GM12878 (cell line): Measurements from ENCODE around the gene EYS. TPM values are rescaled to one million over a fixed set of nuclear protein-coding genes. Genes with fewer than 3 reads are reported as not detected.

Experiments used
- ATAC-seq: fragments of 200-7000 bp; cut with Tn5 transposase; 3 replicates; pipeline ENCODE4 v1.9.1; 2020; ENCODE audit warnings: mild to moderate bottlenecking, moderate library complexity
- BruUV-seq: library from RNA; stranded (reverse); fragments of 400-500 nt; replicated peaks from 2 replicates; lab custom pipeline; 2021; lab: Mats Ljungman, UMichigan
- CTCF ChIA-PET: fragments of 300-600 bp; sonication (Branson Sonifier 250); formaldehyde crosslinking; extraction: SDS; loops from one replicate; lab custom pipeline; 2021; ENCODE audit warnings: inconsistent platforms; lab: Yijun Ruan, JAX
- POLR2A ChIA-PET: fragments of 350-600 bp; formaldehyde crosslinking; extraction: SDS; loops from one replicate; lab custom pipeline; 2021; ENCODE audit warnings: inconsistent platforms; lab: Charles Lee
- RAD21 ChIA-PET: fragments of 300-600 bp; sonication (Branson Sonifier 250); formaldehyde crosslinking; loops from one replicate; lab custom pipeline; 2023; ENCODE audit warnings: antibody characterized with exemption; ENCODE audit not compliant: unreplicated experiment; lab: Charles Lee
- SMC1A ChIA-PET: fragments of 300-600 bp; sonication (Branson Sonifier 250); formaldehyde crosslinking; loops from one replicate; lab custom pipeline; 2023; ENCODE audit not compliant: unreplicated experiment, uncharacterized antibody; lab: Charles Lee
- DNase-seq: peaks from one replicate; pipeline ENCODE4 v3.0.0-alpha.2; 2011; ENCODE audit warnings: low read depth, low spot score
- FAIRE-seq: peaks from 3 replicates; lab custom pipeline; 2011; peaks lifted over from hg19 to GRCh38; lab: Jason Lieb, UNC
- H2AFZ ChIP-seq: 2 replicates; pipeline ENCODE4 v1.6.0; 2011; ENCODE audit warnings: low read depth, low read length, control low read depth; ENCODE audit not compliant: control insufficient read depth
- H3K27ac ChIP-seq: 2 replicates; pipeline ENCODE4 v1.5.1; 2011; ENCODE audit warnings: control low read depth; ENCODE audit not compliant: control insufficient read depth, insufficient read depth
- H3K27me3 ChIP-seq, 2 experiments: replicated peaks in 1 of 2; 2 replicates each; pipeline versions ENCODE4 v1.6.0 to v1.6.1; 2011; ENCODE audit warnings: low read length in 1 of 2; ENCODE audit not compliant: control insufficient read depth in 2 of 2, insufficient read depth in 2 of 2
- H3K36me3 ChIP-seq, 2 experiments: 2 replicates each; pipeline ENCODE4 v1.5.1; 2011; ENCODE audit warnings: low read length in 1 of 2; ENCODE audit not compliant: control insufficient read depth in 2 of 2, insufficient read depth in 2 of 2
- H3K4me1 ChIP-seq: 2 replicates; pipeline ENCODE4 v1.6.1; 2011; ENCODE audit warnings: mild to moderate bottlenecking, low read length, moderate library complexity, mixed read lengths; ENCODE audit not compliant: control insufficient read depth, insufficient read depth
- H3K4me2 ChIP-seq: 2 replicates; pipeline ENCODE4 v1.6.0; 2011; ENCODE audit warnings: control low read depth; ENCODE audit not compliant: control insufficient read depth, insufficient read depth
- H3K4me3 ChIP-seq: fragments of 200-600 bp; sonication (generic); 2 replicates; pipeline ENCODE4 v1.5.1; 2016
- H3K79me2 ChIP-seq: 2 replicates; pipeline ENCODE4 v1.6.0; 2011; ENCODE audit warnings: low read length; ENCODE audit not compliant: control insufficient read depth, insufficient read depth
- H3K9ac ChIP-seq: 2 replicates; pipeline ENCODE4 v1.8.0; 2011; ENCODE audit warnings: low read length, control low read depth, mixed read lengths; ENCODE audit not compliant: control insufficient read depth, insufficient read depth
- H3K9me3 ChIP-seq: replicated peaks from 3 replicates; pipeline ENCODE4 v1.5.1; 2011; ENCODE audit warnings: mild to moderate bottlenecking, low read length; ENCODE audit not compliant: control insufficient read depth, insufficient read depth
- H4K20me1 ChIP-seq: 2 replicates; pipeline ENCODE4 v1.6.0; 2011; ENCODE audit not compliant: control insufficient read depth, insufficient read depth
- CHD2 ChIP-seq: IDR thresholded peaks from 2 replicates; pipeline ENCODE4 v1.6.1; 2011; ENCODE audit warnings: low read depth, low read length, improper control_type of control experiment, borderline replicate concordance
- FOXK2 ChIP-seq: fragments of 450-650 bp; IDR thresholded peaks from 2 replicates; pipeline ENCODE4 v1.6.1; 2017; ENCODE audit warnings: mild to moderate bottlenecking, moderate library complexity
- IRF4 ChIP-seq: IDR thresholded peaks from 2 replicates; pipeline ENCODE4 v1.6.1; 2011; ENCODE audit warnings: low read depth, low read length
- KDM1A ChIP-seq: fragments of 200-600 bp; sonication (generic); IDR thresholded peaks from 2 replicates; pipeline ENCODE4 v1.6.1; 2016; ENCODE audit warnings: borderline replicate concordance
- MEF2B ChIP-seq: fragments of 450-650 bp; IDR thresholded peaks from 2 replicates; pipeline ENCODE4 v1.6.1; 2018; ENCODE audit warnings: mild to moderate bottlenecking, moderate library complexity; ENCODE audit not compliant: partially characterized antibody, poor library complexity, severe bottlenecking
- NR2F1 ChIP-seq: fragments of 450-650 bp; conservative IDR thresholded peaks from 2 replicates; pipeline ENCODE4 v1.6.1; 2017; ENCODE audit warnings: mild to moderate bottlenecking
- PAX5 ChIP-seq: IDR thresholded peaks from 2 replicates; pipeline ENCODE4 v1.6.1; 2011; ENCODE audit warnings: low read depth, low read length, borderline replicate concordance
- RUNX3 ChIP-seq: IDR thresholded peaks from 2 replicates; pipeline ENCODE4 v1.6.1; 2012; ENCODE audit warnings: low read length, inconsistent platforms
- SMAD1 ChIP-seq: fragments of 450-650 bp; IDR thresholded peaks from 2 replicates; pipeline ENCODE4 v1.6.1; 2018; ENCODE audit warnings: mild to moderate bottlenecking, low read depth; ENCODE audit not compliant: partially characterized antibody
- TCF3 ChIP-seq: IDR thresholded peaks from 2 replicates; pipeline ENCODE4 v1.6.1; 2012; ENCODE audit warnings: low read depth, mild to moderate bottlenecking, low read length, borderline replicate concordance; ENCODE audit not compliant: insufficient read depth
- YBX1 ChIP-seq: fragments of 450-650 bp; IDR thresholded peaks from 2 replicates; pipeline ENCODE4 v1.6.1; 2016; ENCODE audit warnings: antibody characterized with exemption
- YY1 ChIP-seq: IDR thresholded peaks from 2 replicates; pipeline ENCODE4 v1.6.1; 2011; ENCODE audit warnings: low read depth, mild to moderate bottlenecking, low read length
- WGBS: methylation state at CpG from one replicate; pipeline ENCODE4 v1.1.6; 2016; ENCODE audit warnings: low lambda C conversion rate; ENCODE audit not compliant: insufficient replicate concordance, insufficient coverage; ENCODE audit errors: missing lambda C conversion rate; 5-methylcytosine and 5-hydroxymethylcytosine counted together
- in situ Hi-C: fragments of 300-500 bp; cut with MboI; formaldehyde crosslinking; loops from 9 replicates; pipeline ENCODE4 v1.14.3; 2018; ENCODE audit warnings: mixed read lengths
- intact Hi-C: fragments of 100-400 bp; cut with micrococcal nuclease; formaldehyde crosslinking; loops from one replicate; pipeline ENCODE4 v1.14.2; 2022; ENCODE audit not compliant: unreplicated experiment
- polyA plus RNA-seq, 11 experiments: library from polyadenylated mRNA; depleted of rRNA in 4 of 11; unstranded in 6 of 11; stranded (reverse) in 5 of 11; fragments of >200 nt; fragmentation: Nextera tagmentation in 4 of 11; fragmentation: Illumina TruSeq in 1 of 11; extraction: Ambion mirVana in 4 of 11; extraction: Trizol in 1 of 11; gene quantifications; 1 replicate in 1 of 11; 2 replicates in 10 of 11; pipeline versions ENCODE4 v1.2.1 to v1.2.3, GENCODE V29; 2011 to 2016; ENCODE audit warnings: inconsistent platforms in 2 of 11, missing spikeins in 2 of 11, low read depth in 1 of 11
- total RNA-seq, 4 experiments: library from RNA; depleted of rRNA in 3 of 4; stranded (reverse); fragments of >200 nt in 3 of 4; fragmentation: Illumina TruSeq in 1 of 4; extraction: Trizol in 1 of 4; gene quantifications; 2 replicates each; pipeline versions ENCODE4 v1.2.1 to v1.2.3, GENCODE V29; 2013 to 2021
- TF ChIP-seq, protein P1 (sequence below): fragments of 450-650 bp; formaldehyde crosslinking; IDR thresholded peaks from 2 replicates; pipeline ENCODE4 v1.4.0; 2022; ENCODE audit warnings: mild to moderate bottlenecking, moderate library complexity
- TF ChIP-seq, protein P2 (sequence below): fragments of 450-650 bp; IDR thresholded peaks from 2 replicates; pipeline ENCODE4 v1.6.1; 2017; ENCODE audit warnings: mild to moderate bottlenecking
- TF ChIP-seq, protein P3 (sequence below): IDR thresholded peaks from 2 replicates; pipeline ENCODE4 v1.6.1; 2012; ENCODE audit warnings: low read depth, low read length, improper control_type of control experiment

Gene EYS
- total and polyA plus RNA-seq, 10 of the 15 experiments (the other 5 are each of a cell fraction or from before 2014, with no cell fraction given): under 0.01 to 0.14 (median 0.02) TPM; not detected in 1

DNA sequence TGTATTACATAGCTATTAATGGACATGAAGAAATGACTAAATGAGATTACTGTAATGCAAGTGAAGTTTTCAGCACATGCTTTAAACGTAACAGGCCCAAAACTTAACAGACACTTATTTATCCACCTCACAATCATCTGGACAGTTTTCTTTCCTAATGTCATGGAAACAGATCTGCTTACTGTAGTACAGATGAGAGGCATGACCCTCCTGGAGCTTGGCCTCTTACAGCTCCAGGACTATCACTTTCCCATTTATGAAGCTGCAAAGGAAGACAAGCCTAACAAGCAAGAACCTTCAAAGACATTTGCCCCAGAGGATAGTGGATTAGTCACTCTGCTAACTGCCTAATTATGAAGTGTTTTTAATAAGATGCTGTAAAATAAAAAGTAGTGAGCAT, 1652.2 kb downstream of the EYS start:
- SMC1A ChIA-PET: interaction anchor here (1.9 kb wide), 1 partner anchor 276 kb away, joined by 5 read pairs; no protein-coding TSS in a partner anchor
- Histone ChIP-seq H3K79me2 (no peaks in the 10 kb centered on the region), H3K27ac (no peak overlapping the region), H3K9me3 (no peaks in the 10 kb centered on the region), H3K4me2 (no peak overlapping the region), H3K9ac (no peak overlapping the region), H4K20me1 (no peaks in the 10 kb centered on the region), H3K4me1 (no peaks in the 10 kb centered on the region), H3K27me3 (no peaks in the 10 kb centered on the region), H3K36me3 (no peaks in the 10 kb centered on the region), H2AFZ (no peak overlapping the region), H3K4me3 (no peak overlapping the region)
- RAD21 ChIA-PET: no interaction called here
- ATAC-seq (no peak; the same call in 2 of the 3 replicates), FAIRE-seq (no peak), DNase-seq (no peak)
- no TSS peak for BruUV-seq
- CTCF ChIA-PET: no interaction called here
- POLR2A ChIA-PET: no interaction called here
- intact Hi-C loops (no loop called here), in situ Hi-C loops (no loop called here)
- WGBS: 0% methylated on average over 1 of the region's 1 CpG
- no peak for TF ChIP-seq YBX1
- no peak for TF ChIP-seq MEF2B
- no peak for TF ChIP-seq CHD2
- TF ChIP-seq PAX5: no peak
- TF ChIP-seq RUNX3: no peak
- TF ChIP-seq SMAD1: no peak
- TF ChIP-seq FOXK2: no peak
- TF ChIP-seq TCF3: no peak
- no peak for TF ChIP-seq IRF4
- TF ChIP-seq, protein P1, sequence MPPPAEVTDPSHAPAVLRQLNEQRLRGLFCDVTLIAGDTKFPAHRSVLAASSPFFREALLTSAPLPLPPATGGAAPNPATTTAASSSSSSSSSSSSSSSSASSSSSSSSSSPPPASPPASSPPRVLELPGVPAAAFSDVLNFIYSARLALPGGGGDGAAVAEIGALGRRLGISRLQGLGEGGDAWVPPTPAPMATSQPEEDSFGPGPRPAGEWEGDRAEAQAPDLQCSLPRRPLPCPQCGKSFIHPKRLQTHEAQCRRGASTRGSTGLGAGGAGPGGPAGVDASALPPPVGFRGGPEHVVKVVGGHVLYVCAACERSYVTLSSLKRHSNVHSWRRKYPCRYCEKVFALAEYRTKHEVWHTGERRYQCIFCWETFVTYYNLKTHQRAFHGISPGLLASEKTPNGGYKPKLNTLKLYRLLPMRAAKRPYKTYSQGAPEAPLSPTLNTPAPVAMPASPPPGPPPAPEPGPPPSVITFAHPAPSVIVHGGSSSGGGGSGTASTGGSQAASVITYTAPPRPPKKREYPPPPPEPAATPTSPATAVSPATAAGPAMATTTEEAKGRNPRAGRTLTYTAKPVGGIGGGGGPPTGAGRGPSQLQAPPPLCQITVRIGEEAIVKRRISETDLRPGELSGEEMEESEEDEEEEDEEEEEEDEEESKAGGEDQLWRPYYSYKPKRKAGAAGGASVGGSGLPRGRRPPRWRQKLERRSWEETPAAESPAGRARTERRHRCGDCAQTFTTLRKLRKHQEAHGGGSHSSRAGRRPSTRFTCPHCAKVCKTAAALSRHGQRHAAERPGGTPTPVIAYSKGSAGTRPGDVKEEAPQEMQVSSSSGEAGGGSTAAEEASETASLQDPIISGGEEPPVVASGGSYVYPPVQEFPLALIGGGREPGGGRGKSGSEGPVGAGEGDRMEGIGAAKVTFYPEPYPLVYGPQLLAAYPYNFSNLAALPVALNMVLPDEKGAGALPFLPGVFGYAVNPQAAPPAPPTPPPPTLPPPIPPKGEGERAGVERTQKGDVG (CRISPR knock-in tag): no peak
- TF ChIP-seq, protein P2, sequence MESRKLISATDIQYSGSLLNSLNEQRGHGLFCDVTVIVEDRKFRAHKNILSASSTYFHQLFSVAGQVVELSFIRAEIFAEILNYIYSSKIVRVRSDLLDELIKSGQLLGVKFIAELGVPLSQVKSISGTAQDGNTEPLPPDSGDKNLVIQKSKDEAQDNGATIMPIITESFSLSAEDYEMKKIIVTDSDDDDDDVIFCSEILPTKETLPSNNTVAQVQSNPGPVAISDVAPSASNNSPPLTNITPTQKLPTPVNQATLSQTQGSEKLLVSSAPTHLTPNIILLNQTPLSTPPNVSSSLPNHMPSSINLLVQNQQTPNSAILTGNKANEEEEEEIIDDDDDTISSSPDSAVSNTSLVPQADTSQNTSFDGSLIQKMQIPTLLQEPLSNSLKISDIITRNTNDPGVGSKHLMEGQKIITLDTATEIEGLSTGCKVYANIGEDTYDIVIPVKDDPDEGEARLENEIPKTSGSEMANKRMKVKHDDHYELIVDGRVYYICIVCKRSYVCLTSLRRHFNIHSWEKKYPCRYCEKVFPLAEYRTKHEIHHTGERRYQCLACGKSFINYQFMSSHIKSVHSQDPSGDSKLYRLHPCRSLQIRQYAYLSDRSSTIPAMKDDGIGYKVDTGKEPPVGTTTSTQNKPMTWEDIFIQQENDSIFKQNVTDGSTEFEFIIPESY: no peak
- TF ChIP-seq NR2F1: no peak
- TF ChIP-seq, protein P3, sequence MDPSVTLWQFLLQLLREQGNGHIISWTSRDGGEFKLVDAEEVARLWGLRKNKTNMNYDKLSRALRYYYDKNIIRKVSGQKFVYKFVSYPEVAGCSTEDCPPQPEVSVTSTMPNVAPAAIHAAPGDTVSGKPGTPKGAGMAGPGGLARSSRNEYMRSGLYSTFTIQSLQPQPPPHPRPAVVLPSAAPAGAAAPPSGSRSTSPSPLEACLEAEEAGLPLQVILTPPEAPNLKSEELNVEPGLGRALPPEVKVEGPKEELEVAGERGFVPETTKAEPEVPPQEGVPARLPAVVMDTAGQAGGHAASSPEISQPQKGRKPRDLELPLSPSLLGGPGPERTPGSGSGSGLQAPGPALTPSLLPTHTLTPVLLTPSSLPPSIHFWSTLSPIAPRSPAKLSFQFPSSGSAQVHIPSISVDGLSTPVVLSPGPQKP: no peak
- TF ChIP-seq KDM1A: no peak
- no peak for TF ChIP-seq YY1
